K562 (cell line): ENCODE results near the gene XYLB. TPM values are rescaled to one million over a fixed set of nuclear protein-coding genes. Genes with fewer than 3 reads are reported as not detected.

Experiments used
- CHD1 ChIP-seq: fragments of 200-600 bp; sonication (generic); IDR thresholded peaks from one replicate; pipeline ENCODE4 v1.6.1; 2012; ENCODE audit warnings: mild to moderate bottlenecking, moderate library complexity, low read length, inconsistent platforms
- CXXC5 ChIP-seq: fragments of 250-450 bp; sonication (Bioruptor Pico); IDR thresholded peaks from 2 replicates; pipeline ENCODE4 v1.8.0; 2022; ENCODE audit warnings: inconsistent platforms, mild to moderate bottlenecking, moderate library complexity
- EGR1 ChIP-seq: fragments of 450-650 bp; conservative IDR thresholded peaks from 2 replicates; pipeline ENCODE4 v1.6.1; 2017; ENCODE audit warnings: mild to moderate bottlenecking
- ETV5 ChIP-seq: sonication (generic); formaldehyde crosslinking; IDR thresholded peaks from 2 replicates; pipeline ENCODE4 v1.4.0; 2020; ENCODE audit warnings: low read depth, mild to moderate bottlenecking, missing genetic modification reagents
- GTF3C2 ChIP-seq: IDR thresholded peaks from 3 replicates; pipeline ENCODE4 v1.6.1; 2011; ENCODE audit warnings: borderline replicate concordance, mild to moderate bottlenecking, moderate library complexity; ENCODE audit not compliant: insufficient read length; ENCODE audit errors: extremely low read depth
- HDAC6 ChIP-seq: IDR thresholded peaks from 2 replicates; pipeline ENCODE4 v1.6.1; 2012; ENCODE audit warnings: low read depth, mild to moderate bottlenecking, control low read depth, inconsistent platforms, low read length, moderate library complexity
- PCBP1 ChIP-seq: fragments of 200-400 bp; formaldehyde crosslinking; IDR thresholded peaks from 2 replicates; pipeline ENCODE4 v1.6.1; 2018; ENCODE audit warnings: mild to moderate bottlenecking, low read depth, low read length; ENCODE audit not compliant: poor library complexity, severe bottlenecking
- RBM14 ChIP-seq: fragments of 200-400 bp; formaldehyde crosslinking; IDR thresholded peaks from 2 replicates; pipeline ENCODE4 v1.6.1; 2018; ENCODE audit warnings: low read depth, mild to moderate bottlenecking, low read length, moderate library complexity, borderline replicate concordance; ENCODE audit not compliant: insufficient read depth
- TEAD4 ChIP-seq, 2 experiments: sonication (generic) in 1 of 2; formaldehyde crosslinking in 1 of 2; IDR thresholded peaks; 2 replicates each; pipeline versions ENCODE4 v1.6.1 to v1.8.0; 2012 to 2022; ENCODE audit warnings: borderline replicate concordance in 1 of 2, inconsistent platforms in 1 of 2, low read length in 1 of 2, mild to moderate bottlenecking in 1 of 2, missing genetic modification reagents in 1 of 2
- THAP7 ChIP-seq: fragments of 250-450 bp; sonication (Bioruptor Pico); IDR thresholded peaks from 2 replicates; pipeline ENCODE4 v1.5.0; 2021
- TOE1 ChIP-seq, 2 experiments: fragments of 450-650 bp in 1 of 2; sonication (generic) in 1 of 2; formaldehyde crosslinking in 1 of 2; IDR thresholded peaks; 2 replicates each; pipeline versions ENCODE4 v1.7.1 to v1.8.0; 2016 to 2022; ENCODE audit warnings: borderline replicate concordance in 2 of 2, mild to moderate bottlenecking in 2 of 2, antibody characterized with exemption in 1 of 2, inconsistent platforms in 1 of 2, low read depth in 1 of 2, missing genetic modification reagents in 1 of 2, moderate library complexity in 1 of 2
- VEZF1 ChIP-seq: fragments of 200-800 bp; sonication (Bioruptor generic); IDR thresholded peaks from 2 replicates; pipeline ENCODE4 v1.6.1; 2017; ENCODE audit warnings: missing genetic modification characterization, missing compliant biosample characterization
- YBX1 ChIP-seq: fragments of 450-650 bp; IDR thresholded peaks from 2 replicates; pipeline ENCODE4 v1.7.1; 2016; ENCODE audit warnings: mild to moderate bottlenecking
- ZC3H4 ChIP-seq: sonication (generic); formaldehyde crosslinking; IDR thresholded peaks from 2 replicates; pipeline ENCODE4 v1.9.0; 2021; ENCODE audit warnings: missing genetic modification reagents, borderline replicate concordance
- polyA plus RNA-seq, 8 experiments: library from polyadenylated mRNA; depleted of rRNA in 4 of 8; stranded (reverse) in 5 of 8; unstranded in 3 of 8; fragments of >200 nt; fragmentation: Nextera tagmentation in 2 of 8; fragmentation: Illumina TruSeq in 1 of 8; extraction: Ambion mirVana in 2 of 8; extraction: Trizol in 1 of 8; gene quantifications; 2 replicates each; pipeline versions ENCODE4 v1.2.1 to v1.2.3, GENCODE V29; 2011 to 2014; ENCODE audit warnings: inconsistent platforms in 1 of 8, missing spikeins in 1 of 8
- total RNA-seq, 7 experiments: library from RNA; depleted of rRNA in 6 of 7; stranded (reverse); fragments of >200 nt in 6 of 7; fragmentation: Illumina TruSeq in 2 of 7; extraction: Trizol in 2 of 7; gene quantifications; 2 replicates each; pipeline versions ENCODE4 v1.2.1 to v1.2.3, GENCODE V29; 2011 to 2021; ENCODE audit warnings: low replicate concordance in 1 of 7
- TF ChIP-seq, protein P1 (sequence below): fragments of 200-800 bp; sonication (Bioruptor generic); IDR thresholded peaks from 2 replicates; pipeline ENCODE4 v1.6.1; 2017; ENCODE audit warnings: missing genetic modification characterization, missing compliant biosample characterization
- TF ChIP-seq, protein P2 (sequence below): fragments of 450-650 bp; IDR thresholded peaks from 2 replicates; pipeline ENCODE4 v1.6.1; 2016; ENCODE audit warnings: borderline replicate concordance

Gene XYLB
- total and polyA plus RNA-seq, 9 of the 15 experiments (the other 6 are each of a cell fraction or from before 2014, with no cell fraction given), result 4.0 to 20.2 (median 13.2) TPM

DNA sequence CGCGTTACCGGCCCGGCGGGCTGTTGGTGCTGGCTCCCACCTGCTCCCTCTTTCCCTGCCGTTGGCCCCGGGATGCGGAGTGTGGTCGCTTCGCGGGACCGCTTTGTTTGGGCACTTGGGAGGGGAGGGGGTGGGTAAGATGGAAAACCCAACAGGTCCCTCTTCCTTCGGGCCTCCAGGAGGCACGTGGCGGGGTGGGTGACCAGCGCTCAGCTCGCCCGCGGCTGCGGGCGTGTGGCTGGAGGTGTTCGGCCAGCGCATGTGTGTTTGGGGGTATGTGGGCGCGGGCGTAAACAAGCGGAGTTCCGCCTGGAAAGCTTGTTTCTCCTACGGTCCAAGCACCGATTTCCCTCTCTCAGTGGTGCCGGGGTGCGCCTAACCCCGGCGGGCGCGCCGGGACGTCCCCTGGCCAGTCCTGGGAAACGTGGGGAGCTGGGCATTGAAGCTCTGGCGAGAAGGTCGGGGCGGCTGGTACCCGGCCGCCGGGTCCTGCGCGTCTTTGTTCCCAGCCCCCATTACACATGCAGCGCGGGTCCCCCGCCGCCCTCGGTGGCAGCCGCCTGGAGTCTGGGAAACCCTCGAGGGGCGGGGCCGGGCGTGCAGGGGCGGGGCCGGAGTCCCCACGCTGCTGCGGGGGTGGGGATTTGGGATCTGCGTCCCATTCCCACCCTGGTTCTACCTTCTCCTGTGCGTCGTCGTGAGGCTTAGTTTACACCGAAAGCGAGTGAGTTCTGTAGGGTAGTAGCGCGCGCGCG is 108.5 kb downstream of the XYLB start (continued):
- no peak for TF ChIP-seq GTF3C2
- TF ChIP-seq TEAD4 (IDR thresholded peaks at IDR 0.05; ENCODE audit: low read length), result no peak
- no peak for TF ChIP-seq TEAD4 (CRISPR knock-in tag; IDR thresholded peaks at IDR 0.05; ENCODE audit: borderline replicate concordance)
- TF ChIP-seq RBM14, result 0 out of 2 replicates have a peak, but pooled peaks have one; percentile 22
- TF ChIP-seq, protein P1, sequence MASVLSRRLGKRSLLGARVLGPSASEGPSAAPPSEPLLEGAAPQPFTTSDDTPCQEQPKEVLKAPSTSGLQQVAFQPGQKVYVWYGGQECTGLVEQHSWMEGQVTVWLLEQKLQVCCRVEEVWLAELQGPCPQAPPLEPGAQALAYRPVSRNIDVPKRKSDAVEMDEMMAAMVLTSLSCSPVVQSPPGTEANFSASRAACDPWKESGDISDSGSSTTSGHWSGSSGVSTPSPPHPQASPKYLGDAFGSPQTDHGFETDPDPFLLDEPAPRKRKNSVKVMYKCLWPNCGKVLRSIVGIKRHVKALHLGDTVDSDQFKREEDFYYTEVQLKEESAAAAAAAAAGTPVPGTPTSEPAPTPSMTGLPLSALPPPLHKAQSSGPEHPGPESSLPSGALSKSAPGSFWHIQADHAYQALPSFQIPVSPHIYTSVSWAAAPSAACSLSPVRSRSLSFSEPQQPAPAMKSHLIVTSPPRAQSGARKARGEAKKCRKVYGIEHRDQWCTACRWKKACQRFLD (CRISPR knock-in tag), result peak; percentile 75; the same call in 1 of the 2 replicates
- peak; percentile 65 for TF ChIP-seq CXXC5 (CRISPR knock-in tag)
- TF ChIP-seq, protein P2, sequence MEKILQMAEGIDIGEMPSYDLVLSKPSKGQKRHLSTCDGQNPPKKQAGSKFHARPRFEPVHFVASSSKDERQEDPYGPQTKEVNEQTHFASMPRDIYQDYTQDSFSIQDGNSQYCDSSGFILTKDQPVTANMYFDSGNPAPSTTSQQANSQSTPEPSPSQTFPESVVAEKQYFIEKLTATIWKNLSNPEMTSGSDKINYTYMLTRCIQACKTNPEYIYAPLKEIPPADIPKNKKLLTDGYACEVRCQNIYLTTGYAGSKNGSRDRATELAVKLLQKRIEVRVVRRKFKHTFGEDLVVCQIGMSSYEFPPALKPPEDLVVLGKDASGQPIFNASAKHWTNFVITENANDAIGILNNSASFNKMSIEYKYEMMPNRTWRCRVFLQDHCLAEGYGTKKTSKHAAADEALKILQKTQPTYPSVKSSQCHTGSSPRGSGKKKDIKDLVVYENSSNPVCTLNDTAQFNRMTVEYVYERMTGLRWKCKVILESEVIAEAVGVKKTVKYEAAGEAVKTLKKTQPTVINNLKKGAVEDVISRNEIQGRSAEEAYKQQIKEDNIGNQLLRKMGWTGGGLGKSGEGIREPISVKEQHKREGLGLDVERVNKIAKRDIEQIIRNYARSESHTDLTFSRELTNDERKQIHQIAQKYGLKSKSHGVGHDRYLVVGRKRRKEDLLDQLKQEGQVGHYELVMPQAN, result no peak
- TF ChIP-seq ETV5 (CRISPR knock-in tag), result 0 out of 2 replicates have a peak, but pooled peaks have one; percentile 36
- TF ChIP-seq THAP7 (CRISPR knock-in tag), result 0 out of 2 replicates have a peak, but pooled peaks have one; percentile 38
- TF ChIP-seq HDAC6, result peak; percentile 50; the same call in 1 of the 2 replicates
- peak; percentile 83 for TF ChIP-seq EGR1
- peak; percentile 82 for TF ChIP-seq CHD1
- no peak for TF ChIP-seq YBX1
- no peak for TF ChIP-seq ZC3H4 (CRISPR knock-in tag)
- no peak; the same call in 1 of the 2 replicates for TF ChIP-seq TOE1 (IDR thresholded peaks at IDR 0.05; ENCODE audit: borderline replicate concordance)
- TF ChIP-seq TOE1 (CRISPR knock-in tag; IDR thresholded peaks at IDR 0.05; ENCODE audit: borderline replicate concordance, low read depth), result no peak
- TF ChIP-seq PCBP1, result peak; percentile 63
- peak; percentile 61 for TF ChIP-seq VEZF1 (CRISPR knock-in tag)
